Fibroblast of pulmonary artery (primary cell): ENCODE data around the gene LIPM.
"Not testable (repeated sequence)": the region's sequence is repeated elsewhere in the genome, so short reads cannot be mapped to it uniquely, and the experiment has no call there.

Experiments used
- DNase-seq: peaks from one replicate; pipeline ENCODE4 v3.0.0-alpha.2; 2010; ENCODE audit warnings: low read depth
- H3K4me3 ChIP-seq: replicated peaks from 2 replicates; pipeline ENCODE4 v1.5.1; 2011; ENCODE audit warnings: low read depth, mild to moderate bottlenecking, control low read depth, low read length, moderate library complexity
- TF ChIP-seq, protein P1 (sequence below): IDR thresholded peaks from 2 replicates; pipeline ENCODE4 v1.5.1; 2011; ENCODE audit warnings: mild to moderate bottlenecking, control low read depth, low read length, inconsistent platforms; ENCODE audit errors: missing control alignments

The LIPM gene

GRCh38 chr10:88835910-88836221 is 33.3 kb downstream of the LIPM start:
- no peak overlapping the region for H3K4me3 ChIP-seq
- no peak for DNase-seq
- TF ChIP-seq, protein P1, sequence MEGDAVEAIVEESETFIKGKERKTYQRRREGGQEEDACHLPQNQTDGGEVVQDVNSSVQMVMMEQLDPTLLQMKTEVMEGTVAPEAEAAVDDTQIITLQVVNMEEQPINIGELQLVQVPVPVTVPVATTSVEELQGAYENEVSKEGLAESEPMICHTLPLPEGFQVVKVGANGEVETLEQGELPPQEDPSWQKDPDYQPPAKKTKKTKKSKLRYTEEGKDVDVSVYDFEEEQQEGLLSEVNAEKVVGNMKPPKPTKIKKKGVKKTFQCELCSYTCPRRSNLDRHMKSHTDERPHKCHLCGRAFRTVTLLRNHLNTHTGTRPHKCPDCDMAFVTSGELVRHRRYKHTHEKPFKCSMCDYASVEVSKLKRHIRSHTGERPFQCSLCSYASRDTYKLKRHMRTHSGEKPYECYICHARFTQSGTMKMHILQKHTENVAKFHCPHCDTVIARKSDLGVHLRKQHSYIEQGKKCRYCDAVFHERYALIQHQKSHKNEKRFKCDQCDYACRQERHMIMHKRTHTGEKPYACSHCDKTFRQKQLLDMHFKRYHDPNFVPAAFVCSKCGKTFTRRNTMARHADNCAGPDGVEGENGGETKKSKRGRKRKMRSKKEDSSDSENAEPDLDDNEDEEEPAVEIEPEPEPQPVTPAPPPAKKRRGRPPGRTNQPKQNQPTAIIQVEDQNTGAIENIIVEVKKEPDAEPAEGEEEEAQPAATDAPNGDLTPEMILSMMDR, result no peak

DNA sequence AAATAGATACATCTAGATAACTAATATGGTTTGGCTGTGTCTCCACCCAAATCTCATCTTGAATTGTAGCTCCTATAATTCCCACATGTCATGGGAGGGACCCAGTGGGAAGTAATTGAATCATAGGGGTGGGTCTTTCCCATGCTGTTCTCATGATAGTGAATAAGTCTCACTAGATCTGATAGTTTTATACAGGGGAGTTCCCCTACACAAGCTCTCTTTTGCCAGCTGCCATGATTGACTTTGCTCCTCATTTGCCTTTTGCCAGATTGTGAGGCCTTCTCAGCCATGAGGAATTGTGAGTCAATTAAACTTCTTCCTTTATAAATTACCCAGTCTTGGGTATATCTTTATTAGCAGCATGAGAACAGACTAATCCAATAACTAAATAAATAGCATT is 35.1 kb downstream of the LIPM start:
- H3K4me3 ChIP-seq, DNase-seq: not testable (repeated sequence)

DNA sequence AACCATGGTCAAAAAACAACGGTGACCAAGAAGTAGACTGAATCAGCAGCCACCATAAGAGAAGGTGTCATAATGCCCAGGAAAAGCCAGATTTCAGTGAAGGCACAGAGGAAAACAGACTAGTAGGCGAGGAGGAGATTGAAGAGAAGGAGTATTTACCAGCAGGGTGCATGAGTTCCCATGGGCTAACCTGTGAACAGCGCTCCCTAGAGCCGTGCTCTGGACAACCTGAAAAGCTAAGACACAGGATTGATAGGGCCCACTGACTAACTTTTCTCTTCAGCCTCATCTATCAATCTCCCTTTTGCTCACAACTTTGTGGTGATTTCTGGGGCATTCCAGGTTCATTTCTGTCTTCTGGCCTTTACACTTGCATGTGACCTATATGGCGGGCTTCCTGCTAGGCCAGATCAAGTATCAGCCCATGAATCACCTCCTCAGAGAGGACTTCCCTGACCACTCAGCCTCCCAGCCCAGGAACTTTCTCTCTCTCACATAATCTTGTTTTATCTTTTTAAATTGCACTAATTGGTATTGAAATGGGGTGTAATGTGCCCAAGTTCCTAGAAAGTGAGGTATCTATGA is 36.3 kb downstream of the LIPM start:
- DNase-seq, result no peak
- TF ChIP-seq, protein P1, result no peak
- H3K4me3 ChIP-seq, result no peak overlapping the region

GRCh38 chr10:88840104-88840503 is 37.6 kb downstream of the LIPM start:
- no peak overlapping the region for H3K4me3 ChIP-seq
- TF ChIP-seq, protein P1, result no peak
- no peak for DNase-seq

- TF ChIP-seq, protein P1, result no peak
- no peak for DNase-seq
- no peak overlapping the region for H3K4me3 ChIP-seq
These were observed 38.4 kb downstream of the LIPM start for GRCh38 chr10:88840881-88841280.

DNA sequence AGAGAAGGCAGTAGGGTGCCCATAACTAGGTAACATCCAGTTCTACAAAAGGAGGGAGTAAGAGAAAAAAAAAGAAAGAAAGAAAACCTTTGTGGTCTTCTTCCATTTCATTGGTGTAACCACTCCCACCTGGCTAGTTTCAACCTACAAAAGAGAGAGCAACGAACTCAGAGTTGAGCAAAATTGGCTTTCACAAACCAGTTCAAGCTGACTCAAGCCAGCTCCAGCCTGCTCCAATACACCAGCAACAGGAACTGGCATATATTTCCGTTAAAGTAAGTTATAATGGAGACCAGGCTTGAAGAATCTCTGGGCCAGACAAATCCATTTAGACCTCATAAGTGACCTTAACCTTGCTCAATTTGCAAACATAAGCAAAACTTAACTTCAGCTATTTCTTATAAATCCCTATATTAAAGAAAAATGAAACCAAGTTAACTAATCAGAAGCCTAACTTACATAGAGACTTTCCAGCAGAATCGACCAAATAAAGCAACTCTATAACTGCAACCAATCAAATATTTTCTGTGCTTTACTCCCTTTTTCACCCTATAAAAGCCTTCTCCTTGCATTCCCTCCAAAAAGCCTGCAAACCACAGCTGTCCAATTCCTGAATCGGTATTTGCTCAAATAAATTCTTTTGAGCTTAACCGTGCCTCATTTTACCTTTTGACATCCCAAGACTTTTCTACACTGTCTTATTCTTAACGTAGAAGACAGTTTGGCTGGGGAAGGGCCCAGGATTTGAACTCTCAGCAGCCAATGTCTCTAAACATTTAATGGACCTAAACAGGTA is 39.0 kb downstream of the LIPM start:
- TF ChIP-seq, protein P1, result no peak
- no peak overlapping the region for H3K4me3 ChIP-seq
- DNase-seq, result no peak

GRCh38 chr10:88843171-88843570 is 40.6 kb downstream of the LIPM start:
- TF ChIP-seq, protein P1, result no peak
- H3K4me3 ChIP-seq, result no peak overlapping the region
- no peak for DNase-seq
